Mesenchymal stem cell (in vitro differentiated cells and primary cell): ENCODE data around the gene NAALADL2.
"Not testable (repeated sequence)": the region's sequence is repeated elsewhere in the genome, so short reads cannot be mapped to it uniquely, and the experiment has no call there.

ENCODE experiments used
- DNase-seq: peaks from one replicate; pipeline ENCODE4 v3.0.0-alpha.2; 2013
- H2AFZ ChIP-seq: one replicate; pipeline ENCODE4 v1.6.1; 2013; ENCODE audit warnings: low read depth, mild to moderate bottlenecking, control low read depth, inconsistent platforms, low read length, moderate library complexity
- H2AK5ac ChIP-seq: 2 replicates; pipeline ENCODE4 v1.6.1; 2013; ENCODE audit warnings: low read length, moderate library complexity, mild to moderate bottlenecking, inconsistent platforms; ENCODE audit not compliant: severe bottlenecking
- H2BK120ac ChIP-seq: one replicate; pipeline ENCODE4 v1.6.1; 2013; ENCODE audit warnings: low read depth, mild to moderate bottlenecking, inconsistent platforms, low read length, moderate library complexity
- H2BK12ac ChIP-seq, 2 experiments: one replicate each; pipeline ENCODE4 v1.6.1; 2013; ENCODE audit warnings: inconsistent platforms in 2 of 2, low read length in 2 of 2, mild to moderate bottlenecking in 2 of 2, moderate library complexity in 2 of 2, control low read depth in 1 of 2
- H2BK15ac ChIP-seq: one replicate; pipeline ENCODE4 v1.6.1; 2013; ENCODE audit warnings: mild to moderate bottlenecking, low read depth, inconsistent platforms; ENCODE audit not compliant: poor library complexity, severe bottlenecking
- H2BK5ac ChIP-seq: 2 replicates; pipeline ENCODE4 v1.6.1; 2013; ENCODE audit warnings: low read depth, mild to moderate bottlenecking, low read length, control low read depth, inconsistent platforms; ENCODE audit not compliant: poor library complexity, severe bottlenecking
- H3K14ac ChIP-seq, 2 experiments: one replicate each; pipeline ENCODE4 v1.6.1; 2013; ENCODE audit warnings: inconsistent platforms in 2 of 2, low read length in 2 of 2, control low read depth in 1 of 2, mild to moderate bottlenecking in 1 of 2, moderate library complexity in 1 of 2
- H3K18ac ChIP-seq, 2 experiments: one replicate each; pipeline ENCODE4 v1.6.1; 2013; ENCODE audit warnings: inconsistent platforms in 2 of 2, low read length in 2 of 2, control low read depth in 1 of 2, low read depth in 1 of 2, mild to moderate bottlenecking in 1 of 2
- H3K23ac ChIP-seq, 2 experiments: one replicate each; pipeline ENCODE4 v1.6.1; 2013; ENCODE audit warnings: inconsistent platforms in 2 of 2, low read length in 2 of 2, mild to moderate bottlenecking in 2 of 2, moderate library complexity in 2 of 2, control low read depth in 1 of 2
- H3K27ac ChIP-seq: 2 replicates; pipeline ENCODE4 v1.5.1; 2013; ENCODE audit warnings: mild to moderate bottlenecking, moderate library complexity, low read length, control low read depth, inconsistent platforms; ENCODE audit not compliant: poor library complexity, severe bottlenecking
- H3K27me3 ChIP-seq, 2 experiments: 2 replicates each; pipeline versions ENCODE4 v1.6.1 to v1.7.0; 2013; ENCODE audit warnings: low read length in 2 of 2, mild to moderate bottlenecking in 2 of 2, moderate library complexity in 2 of 2, control low read depth in 1 of 2, inconsistent platforms in 1 of 2; ENCODE audit not compliant: control insufficient read depth in 1 of 2, insufficient read depth in 1 of 2
- H3K36me3 ChIP-seq, 2 experiments: 2 replicates each; pipeline versions ENCODE4 v1.6.1 to v1.7.0; 2013; ENCODE audit warnings: low read length in 2 of 2, control low read depth in 1 of 2, inconsistent platforms in 1 of 2, low read depth in 1 of 2, mild to moderate bottlenecking in 1 of 2; ENCODE audit not compliant: insufficient read depth in 2 of 2, control insufficient read depth in 1 of 2
- H3K4ac ChIP-seq, 2 experiments: one replicate each; pipeline ENCODE4 v1.6.1; 2013; ENCODE audit warnings: inconsistent platforms in 2 of 2, low read length in 2 of 2, mild to moderate bottlenecking in 2 of 2, moderate library complexity in 2 of 2, control low read depth in 1 of 2, low read depth in 1 of 2
- H3K4me1 ChIP-seq: 2 replicates; pipeline ENCODE4 v1.6.1; 2013; ENCODE audit warnings: low read depth, low read length, control low read depth; ENCODE audit not compliant: control insufficient read depth, insufficient read depth
- H3K4me2 ChIP-seq: 2 replicates; pipeline ENCODE4 v1.6.1; 2013; ENCODE audit warnings: low read length, mild to moderate bottlenecking, inconsistent platforms; ENCODE audit not compliant: poor library complexity, severe bottlenecking
- H3K4me3 ChIP-seq, 2 experiments: 2 replicates each; pipeline versions ENCODE4 v1.5.1 to v1.7.0; 2013; ENCODE audit warnings: low read length in 2 of 2, mild to moderate bottlenecking in 2 of 2, control low read depth in 1 of 2, low read depth in 1 of 2; ENCODE audit not compliant: insufficient read depth in 1 of 2
- H3K79me1 ChIP-seq: replicated peaks from 2 replicates; pipeline ENCODE4 v1.6.1; 2013; ENCODE audit warnings: mild to moderate bottlenecking, control low read depth, low read length, inconsistent platforms; ENCODE audit not compliant: poor library complexity, severe bottlenecking
- H3K9ac ChIP-seq: 2 replicates; pipeline ENCODE4 v1.7.0; 2013; ENCODE audit warnings: mild to moderate bottlenecking, low read length, moderate library complexity
- H3K9me3 ChIP-seq: 2 replicates; pipeline ENCODE4 v1.7.0; 2013; ENCODE audit warnings: mild to moderate bottlenecking, low read length; ENCODE audit not compliant: control insufficient read depth
- H4K8ac ChIP-seq: one replicate; pipeline ENCODE4 v1.6.1; 2013; ENCODE audit warnings: inconsistent platforms, mild to moderate bottlenecking, low read length, moderate library complexity
- H4K91ac ChIP-seq: one replicate; pipeline ENCODE4 v1.6.1; 2013; ENCODE audit warnings: mild to moderate bottlenecking, low read length, inconsistent platforms
- WGBS: methylation state at CpG from one replicate; pipeline ENCODE4 v1.1.7; 2013; ENCODE audit warnings: mixed read lengths; 5-methylcytosine and 5-hydroxymethylcytosine counted together

Gene NAALADL2

DNA sequence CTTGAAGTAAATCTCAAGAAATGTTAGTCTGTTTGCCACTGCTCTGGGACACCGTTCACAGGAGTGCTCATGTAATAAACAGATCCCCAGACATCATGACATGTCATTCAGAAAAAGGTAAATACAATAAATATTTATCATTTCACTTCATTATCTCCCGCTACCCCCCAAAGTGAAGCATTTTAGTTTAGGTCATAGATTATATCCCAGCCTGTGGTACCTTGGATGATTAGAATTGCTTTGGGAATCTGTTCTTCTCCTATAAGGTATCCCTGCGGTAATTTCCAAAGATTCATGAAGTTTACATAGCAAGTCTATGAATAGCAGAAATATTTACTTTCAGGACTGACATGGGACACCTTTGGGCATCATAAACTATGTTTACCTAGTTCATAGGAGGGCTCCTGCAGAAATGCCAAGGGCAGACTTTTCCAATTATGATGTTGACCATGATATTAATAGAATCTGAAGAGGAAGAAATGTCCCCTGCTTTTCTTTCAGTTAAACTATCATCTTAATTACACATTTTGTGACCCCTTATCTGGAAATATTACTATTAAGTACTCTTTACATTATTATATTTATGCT lies 268.0 kb downstream of the NAALADL2 start:
- DNase-seq, result no peak
- Histone ChIP-seq H3K18ac (no peak overlapping the region), H3K9me3 (peaks cover 17% of the 10 kb centered on the region), H3K4me1 (no peaks in the 10 kb centered on the region), H2BK120ac (no peak overlapping the region), H3K4me2 (no peak overlapping the region), H3K23ac (no peak overlapping the region), H3K36me3 (no peaks in the 10 kb centered on the region), H3K27ac (no peak overlapping the region), H2AFZ (no peak overlapping the region), H2BK15ac (no peak overlapping the region), H3K9ac (no peak overlapping the region), H4K8ac (no peak overlapping the region), H3K79me1 (no peaks in the 10 kb centered on the region), H3K14ac (no peak overlapping the region), H2AK5ac (no peak overlapping the region), H2BK5ac (no peak overlapping the region), H2BK12ac (no peak overlapping the region), H3K27me3 (no peaks in the 10 kb centered on the region), H3K4me3 (no peak overlapping the region), H3K4ac (no peak overlapping the region), H4K91ac (no peak overlapping the region)
- 83% methylated on average over 1 of the region's 3 CpGs for WGBS

DNA sequence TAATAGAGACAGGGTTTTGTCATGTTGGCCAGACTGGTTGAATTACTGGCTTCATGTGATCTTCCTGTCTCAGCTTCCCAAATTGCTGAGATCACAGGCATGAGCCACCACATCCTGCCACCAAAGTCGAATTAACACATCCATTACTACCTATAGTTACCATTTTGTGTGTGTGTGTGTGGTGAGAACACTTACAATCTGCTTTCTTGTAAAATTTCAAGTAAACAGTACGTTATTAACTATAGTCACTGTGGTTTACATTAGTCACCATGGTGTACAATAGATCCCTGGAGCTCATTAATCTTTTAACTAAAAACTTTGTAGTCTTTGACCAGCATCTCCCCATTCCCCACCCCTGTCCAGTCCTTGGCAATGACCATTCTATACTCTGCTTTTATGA lies 270.0 kb downstream of the NAALADL2 start:
- no peaks in the 10 kb centered on the region for H3K36me3 ChIP-seq
- no peaks in the 10 kb centered on the region for H3K79me1 ChIP-seq
- no peak overlapping the region for H3K4ac ChIP-seq
- H3K27me3 ChIP-seq, result no peaks in the 10 kb centered on the region
- WGBS, result 0% methylated on average over 1 of the region's 2 CpGs
- no peak overlapping the region for H2BK15ac ChIP-seq
- peak; percentile 26 for DNase-seq
- H4K91ac ChIP-seq, result no peak overlapping the region
- no peak overlapping the region for H2AK5ac ChIP-seq
- no peak overlapping the region for H2BK120ac ChIP-seq
- H3K9ac ChIP-seq, result no peak overlapping the region
- no peak overlapping the region for H2BK12ac ChIP-seq
- H3K4me1 ChIP-seq, result no peaks in the 10 kb centered on the region
- H4K8ac ChIP-seq, result no peak overlapping the region
- no peak overlapping the region for H2AFZ ChIP-seq
- H3K14ac ChIP-seq, result no peak overlapping the region
- H3K18ac ChIP-seq, result no peak overlapping the region
- H2BK5ac ChIP-seq, result no peak overlapping the region
- no peak overlapping the region for H3K27ac ChIP-seq
- no peak overlapping the region for H3K4me2 ChIP-seq
- H3K23ac ChIP-seq, result no peak overlapping the region
- H3K9me3 ChIP-seq, result peaks cover 14% of the 10 kb centered on the region
- no peak overlapping the region for H3K4me3 ChIP-seq

- Histone ChIP-seq H4K91ac (no peak overlapping the region), H2AFZ (no peak overlapping the region), H4K8ac (no peak overlapping the region), H2BK12ac (no peak overlapping the region), H3K4me3 (no peak overlapping the region), H3K9ac (no peak overlapping the region), H2AK5ac (no peak overlapping the region), H3K18ac (no peak overlapping the region), H3K27me3 (no peaks in the 10 kb centered on the region), H3K79me1 (no peaks in the 10 kb centered on the region), H3K27ac (no peak overlapping the region), H3K36me3 (no peaks in the 10 kb centered on the region), H3K23ac (no peak overlapping the region), H3K4ac (no peak overlapping the region), H2BK15ac (no peak overlapping the region), H3K14ac (no peak overlapping the region), H3K4me1 (no peaks in the 10 kb centered on the region), H2BK120ac (no peak overlapping the region), H3K9me3 (peaks cover 10% of the 10 kb centered on the region), H2BK5ac (no peak overlapping the region), H3K4me2 (no peak overlapping the region)
- WGBS, result no CpG with 5 or more reads among the region's 2 CpGs
- no peak for DNase-seq
These were observed 270.4 kb downstream of the NAALADL2 start for GRCh38 chr3:175129571-175129970.

DNA sequence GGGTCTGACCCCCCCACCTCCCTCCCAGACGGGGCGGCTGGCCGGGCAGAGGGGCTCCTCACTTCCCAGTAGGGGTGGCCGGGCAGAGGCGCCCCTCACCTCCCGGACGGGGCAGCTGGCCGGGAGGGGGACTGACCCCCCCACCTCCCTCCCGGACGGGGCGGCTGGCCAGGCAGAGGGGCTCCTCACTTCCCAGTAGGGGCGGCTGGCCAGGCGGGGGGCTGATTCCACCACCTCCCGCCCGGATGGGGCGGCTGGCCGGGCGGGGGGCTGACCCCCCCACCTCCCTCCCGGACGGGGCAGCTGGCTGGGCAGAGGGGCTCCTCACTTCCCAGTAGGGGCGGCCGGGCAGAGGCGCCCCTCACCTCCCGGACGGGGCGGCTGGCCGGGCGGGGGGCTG lies 272.7 kb downstream of the NAALADL2 start:
- H3K79me1 ChIP-seq, H3K4me2 ChIP-seq, H2BK12ac ChIP-seq, H3K27me3 ChIP-seq, H2BK15ac ChIP-seq, H2BK5ac ChIP-seq, H3K36me3 ChIP-seq, H2AK5ac ChIP-seq, H3K18ac ChIP-seq, H3K4me3 ChIP-seq, H3K9ac ChIP-seq, H3K27ac ChIP-seq, H3K9me3 ChIP-seq, H4K91ac ChIP-seq, H3K4ac ChIP-seq, H3K14ac ChIP-seq, H2BK120ac ChIP-seq, H4K8ac ChIP-seq, H2AFZ ChIP-seq, DNase-seq, H3K23ac ChIP-seq, H3K4me1 ChIP-seq: not testable (repeated sequence)
- no CpG with 5 or more reads among the region's 28 CpGs for WGBS
